ENCODE results near the gene SLC35E4. TPM values are rescaled to one million over a fixed set of nuclear protein-coding genes. Genes with fewer than 3 reads are reported as not detected.
"Not testable (repeated sequence)": the region's sequence is repeated elsewhere in the genome, so short reads cannot be mapped to it uniquely, and the experiment has no call there.

The SLC35E4 gene
- total RNA-seq, 4 donors from 2014 or later: 8.5 to 19.3 (median 10.9) TPM

- Histone ChIP-seq H3K4me3 (no peak overlapping the region), H3K4me1 (no peaks in the 10 kb centered on the region), H3K27ac (no peak overlapping the region), H3K9me3 (no peaks in the 10 kb centered on the region), H3K36me3 (no peaks in the 10 kb centered on the region), H3K27me3 (no peaks in the 10 kb centered on the region)
- DNase-seq: no peak
- TF ChIP-seq, protein P1, sequence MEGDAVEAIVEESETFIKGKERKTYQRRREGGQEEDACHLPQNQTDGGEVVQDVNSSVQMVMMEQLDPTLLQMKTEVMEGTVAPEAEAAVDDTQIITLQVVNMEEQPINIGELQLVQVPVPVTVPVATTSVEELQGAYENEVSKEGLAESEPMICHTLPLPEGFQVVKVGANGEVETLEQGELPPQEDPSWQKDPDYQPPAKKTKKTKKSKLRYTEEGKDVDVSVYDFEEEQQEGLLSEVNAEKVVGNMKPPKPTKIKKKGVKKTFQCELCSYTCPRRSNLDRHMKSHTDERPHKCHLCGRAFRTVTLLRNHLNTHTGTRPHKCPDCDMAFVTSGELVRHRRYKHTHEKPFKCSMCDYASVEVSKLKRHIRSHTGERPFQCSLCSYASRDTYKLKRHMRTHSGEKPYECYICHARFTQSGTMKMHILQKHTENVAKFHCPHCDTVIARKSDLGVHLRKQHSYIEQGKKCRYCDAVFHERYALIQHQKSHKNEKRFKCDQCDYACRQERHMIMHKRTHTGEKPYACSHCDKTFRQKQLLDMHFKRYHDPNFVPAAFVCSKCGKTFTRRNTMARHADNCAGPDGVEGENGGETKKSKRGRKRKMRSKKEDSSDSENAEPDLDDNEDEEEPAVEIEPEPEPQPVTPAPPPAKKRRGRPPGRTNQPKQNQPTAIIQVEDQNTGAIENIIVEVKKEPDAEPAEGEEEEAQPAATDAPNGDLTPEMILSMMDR (IDR thresholded peaks at IDR 0.05 in 4 of 5, conservative IDR thresholded peaks at IDR 0.05 in 1 of 5): no peak
- no peak for TF ChIP-seq POLR2A (IDR thresholded peaks at IDR 0.05)
- intact Hi-C loops (cut with DNase I; ENCODE audit: low total_unique reads) (no loop called here), in situ Hi-C loops (cut with MboI; ENCODE audit: low sequenced_read_pairs in 4 of 4) (loop anchor here in 1 of 4 donors (25.0 kb wide), 1 partner anchor 284 kb away; no protein-coding TSS in a partner anchor)
- ATAC-seq: no peak
Measured at GRCh38 chr22:30628491-30628890, 7.1 kb upstream of the SLC35E4 start.

DNA sequence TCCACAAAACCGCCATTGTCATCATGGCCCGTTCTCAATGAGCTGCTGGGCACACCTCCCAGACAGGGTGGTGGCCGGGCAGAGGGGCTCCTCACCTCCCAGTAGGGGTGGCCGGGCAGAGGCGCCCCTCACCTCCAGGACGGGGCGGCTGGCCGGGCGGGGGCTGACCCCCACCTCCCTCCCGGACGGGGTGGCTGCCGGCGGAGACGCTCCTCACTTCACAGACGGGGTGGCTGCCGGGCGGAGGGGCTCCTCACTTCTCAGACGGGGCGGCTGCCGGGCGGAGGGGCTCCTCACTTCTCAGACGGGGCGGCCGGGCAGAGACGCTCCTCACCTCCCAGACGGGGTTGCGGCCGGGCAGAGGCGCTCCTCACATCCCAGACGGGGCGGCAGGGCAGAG, 4.1 kb upstream of the SLC35E4 start:
- H3K9me3 ChIP-seq; H3K4me3 ChIP-seq; intact Hi-C loops (cut with DNase I; ENCODE audit: low total_unique reads); DNase-seq; H3K27me3 ChIP-seq; H3K27ac ChIP-seq; H3K36me3 ChIP-seq; ATAC-seq: not testable (repeated sequence)
- H3K4me1 ChIP-seq: peaks cover 9 to 12% of the 10 kb centered on the region in 2 donors
- in situ Hi-C loops (cut with MboI; ENCODE audit: low sequenced_read_pairs in 4 of 4): loop anchor here (5.0 to 25.0 kb wide), 6 partner anchors 63 to 293 kb away; partner anchors contain the start of gene OSBP2 (in 1 of the 4)

GRCh38 chr22:30634471-30635233, 929 bp upstream of the SLC35E4 start:
- intact Hi-C loops (cut with DNase I; ENCODE audit: low total_unique reads): loop anchor here (1.0 to 2.0 kb wide), 10 partner anchors 28 to 658 kb away; partner anchors contain the start of genes DUSP18, OSBP2, PIK3IP1 and RNF185
- Histone ChIP-seq H3K4me3 (peak overlapping the region; percentile 67 to 96 (median 78)), H3K27ac (peak overlapping the region; percentile 95 to 99 (median 98)), H3K27me3 (no peaks in the 10 kb centered on the region), H3K9me3 (no peaks in the 10 kb centered on the region), H3K36me3 (no peaks in the 10 kb centered on the region), H3K4me1 (peaks cover 36 to 39% of the 10 kb centered on the region in 2 donors)
- in situ Hi-C loops (cut with MboI; ENCODE audit: low sequenced_read_pairs in 4 of 4): loop anchor here (5.0 to 25.0 kb wide), 6 partner anchors 60 to 290 kb away; partner anchors contain the start of gene OSBP2 (in 1 of the 4)
- TF ChIP-seq, protein P1 (IDR thresholded peaks at IDR 0.05 in 4 of 5, conservative IDR thresholded peaks at IDR 0.05 in 1 of 5): peak; percentile 95 to 99 (median 97)
- peak in 1 of 2 donors; percentile 54 for TF ChIP-seq POLR2A (IDR thresholded peaks at IDR 0.05)
- ATAC-seq: peak; percentile 75 to 77
- peak; percentile 78 to 85 for DNase-seq

GRCh38 chr22:30636226-30637077, 871 bp downstream of the SLC35E4 start:
- H3K4me1 ChIP-seq: peaks cover 52 to 55% of the 10 kb centered on the region in 2 donors
- DNase-seq (peak; percentile 56 to 76), ATAC-seq (peak; percentile 38 to 51)
- H3K9me3 ChIP-seq: no peaks in the 10 kb centered on the region
- in situ Hi-C loops (cut with MboI; ENCODE audit: low sequenced_read_pairs in 4 of 4): loop anchor here (10.0 to 25.0 kb wide), 4 partner anchors 58 to 288 kb away; partner anchors contain the start of gene OSBP2 (in 1 of the 4)
- H3K27me3 ChIP-seq: no peaks in the 10 kb centered on the region
- H3K4me3 ChIP-seq: peak overlapping the region; percentile 67 to 96 (median 78)
- intact Hi-C loops (cut with DNase I; ENCODE audit: low total_unique reads): no loop called here
- no peak for TF ChIP-seq POLR2A (IDR thresholded peaks at IDR 0.05)
- TF ChIP-seq, protein P1 (IDR thresholded peaks at IDR 0.05 in 4 of 5, conservative IDR thresholded peaks at IDR 0.05 in 1 of 5): peak in 3 of 5 experiments; percentile 17 to 35 (median 31)
- H3K27ac ChIP-seq: peak overlapping the region; percentile 95 to 99 (median 98)
- H3K36me3 ChIP-seq: no peaks in the 10 kb centered on the region

Measured in gastrocnemius medialis (tissue), 4 donors.